Mucosa of stomach (tissue), 1 donor: ENCODE results near the gene GGNBP2.
"Not testable (repeated sequence)": the region's sequence is repeated elsewhere in the genome, so short reads cannot be mapped to it uniquely, and the experiment has no call there.

ENCODE experiments used
- H3K27me3 ChIP-seq: one replicate; pipeline ENCODE4 v1.7.0; 2013; ENCODE audit warnings: mild to moderate bottlenecking, low read length; ENCODE audit not compliant: control insufficient read depth, insufficient read depth
- H3K36me3 ChIP-seq: one replicate; pipeline ENCODE4 v1.7.0; 2013; ENCODE audit warnings: low read length; ENCODE audit not compliant: control insufficient read depth, insufficient read depth
- H3K4me1 ChIP-seq: one replicate; pipeline ENCODE4 v1.7.0; 2013; ENCODE audit warnings: mild to moderate bottlenecking, low read length; ENCODE audit not compliant: control insufficient read depth, insufficient read depth
- H3K4me3 ChIP-seq: one replicate; pipeline ENCODE4 v1.7.0; 2013; ENCODE audit warnings: low read length
- H3K9ac ChIP-seq: one replicate; pipeline ENCODE4 v1.7.0; 2013; ENCODE audit warnings: mild to moderate bottlenecking, low read length, moderate library complexity
- H3K9me3 ChIP-seq: one replicate; pipeline ENCODE4 v1.7.0; 2013; ENCODE audit warnings: mild to moderate bottlenecking, low read length, moderate library complexity; ENCODE audit not compliant: control insufficient read depth
- donor health status: Pancreatic carcinoma.

The GGNBP2 gene

GRCh38 chr17:36506249-36506826 is 38.4 kb upstream of the GGNBP2 start:
- peaks cover 24% of the 10 kb centered on the region for H3K36me3 ChIP-seq
- H3K27me3 ChIP-seq: no peaks in the 10 kb centered on the region
- no peaks in the 10 kb centered on the region for H3K9me3 ChIP-seq
- no peak overlapping the region for H3K4me3 ChIP-seq
- no peak overlapping the region for H3K9ac ChIP-seq
- H3K4me1 ChIP-seq: no peaks in the 10 kb centered on the region

- Histone ChIP-seq H3K9me3 (no peaks in the 10 kb centered on the region), H3K36me3 (peaks cover 24% of the 10 kb centered on the region)
Observed at GRCh38 chr17:36506831-36507230, 37.9 kb upstream of the GGNBP2 start.

GRCh38 chr17:36507266-36507665 is 37.5 kb upstream of the GGNBP2 start:
- H3K36me3 ChIP-seq: peaks cover 24% of the 10 kb centered on the region
- no peaks in the 10 kb centered on the region for H3K27me3 ChIP-seq
- H3K9ac ChIP-seq: no peak overlapping the region
- H3K4me3 ChIP-seq: no peak overlapping the region
- no peaks in the 10 kb centered on the region for H3K4me1 ChIP-seq
- no peaks in the 10 kb centered on the region for H3K9me3 ChIP-seq

More at GRCh38 chr17:36506831-36507230, 37.9 kb upstream of the GGNBP2 start:
- H3K4me1 ChIP-seq: no peaks in the 10 kb centered on the region
- no peak overlapping the region for H3K9ac ChIP-seq
- H3K27me3 ChIP-seq: no peaks in the 10 kb centered on the region
- H3K4me3 ChIP-seq: no peak overlapping the region

GRCh38 chr17:36508439-36508838 is 36.3 kb upstream of the GGNBP2 start:
- H3K9ac ChIP-seq, H3K27me3 ChIP-seq, H3K4me3 ChIP-seq, H3K4me1 ChIP-seq, H3K9me3 ChIP-seq: not testable (repeated sequence)
- H3K36me3 ChIP-seq: peaks cover 18% of the 10 kb centered on the region

- H3K27me3 ChIP-seq: no peaks in the 10 kb centered on the region
Observed at GRCh38 chr17:36509272-36509985, 35.3 kb upstream of the GGNBP2 start.

GRCh38 chr17:36510636-36511035 is 34.1 kb upstream of the GGNBP2 start:
- Histone ChIP-seq H3K27me3 (no peaks in the 10 kb centered on the region), H3K9me3 (no peaks in the 10 kb centered on the region), H3K36me3 (peaks cover 11% of the 10 kb centered on the region), H3K9ac (no peak overlapping the region), H3K4me3 (no peak overlapping the region), H3K4me1 (no peaks in the 10 kb centered on the region)

More at GRCh38 chr17:36509272-36509985, 35.3 kb upstream of the GGNBP2 start:
- no peaks in the 10 kb centered on the region for H3K4me1 ChIP-seq
- peaks cover 11% of the 10 kb centered on the region for H3K36me3 ChIP-seq
- H3K4me3 ChIP-seq: no peak overlapping the region
- no peaks in the 10 kb centered on the region for H3K9me3 ChIP-seq
- no peak overlapping the region for H3K9ac ChIP-seq

GRCh38 chr17:36511216-36511615 is 33.5 kb upstream of the GGNBP2 start:
- H3K27me3 ChIP-seq: no peaks in the 10 kb centered on the region
- no peaks in the 10 kb centered on the region for H3K9me3 ChIP-seq
- H3K36me3 ChIP-seq: peaks cover 11% of the 10 kb centered on the region
- H3K9ac ChIP-seq: no peak overlapping the region
- H3K4me1 ChIP-seq: no peaks in the 10 kb centered on the region
- H3K4me3 ChIP-seq: no peak overlapping the region

GRCh38 chr17:36512641-36513040 is 32.1 kb upstream of the GGNBP2 start:
- no peaks in the 10 kb centered on the region for H3K9me3 ChIP-seq
- H3K36me3 ChIP-seq: peaks cover 11% of the 10 kb centered on the region
- H3K9ac ChIP-seq: no peak overlapping the region
- no peaks in the 10 kb centered on the region for H3K4me1 ChIP-seq
- H3K4me3 ChIP-seq: no peak overlapping the region
- no peaks in the 10 kb centered on the region for H3K27me3 ChIP-seq

GRCh38 chr17:36514856-36515255 is 29.9 kb upstream of the GGNBP2 start:
- no peaks in the 10 kb centered on the region for H3K4me1 ChIP-seq
- H3K36me3 ChIP-seq: peaks cover 6% of the 10 kb centered on the region
- no peaks in the 10 kb centered on the region for H3K9me3 ChIP-seq
- no peaks in the 10 kb centered on the region for H3K27me3 ChIP-seq
- H3K4me3 ChIP-seq: no peak overlapping the region
- H3K9ac ChIP-seq: no peak overlapping the region

GRCh38 chr17:36515837-36516236 is 28.9 kb upstream of the GGNBP2 start:
- H3K4me1 ChIP-seq: no peaks in the 10 kb centered on the region
- H3K9ac ChIP-seq: no peak overlapping the region
- H3K4me3 ChIP-seq: no peak overlapping the region
- H3K36me3 ChIP-seq: peaks cover 6% of the 10 kb centered on the region
- no peaks in the 10 kb centered on the region for H3K27me3 ChIP-seq
- H3K9me3 ChIP-seq: no peaks in the 10 kb centered on the region

GRCh38 chr17:36523113-36523512 is 21.6 kb upstream of the GGNBP2 start:
- Histone ChIP-seq H3K27me3 (no peaks in the 10 kb centered on the region), H3K4me1 (no peaks in the 10 kb centered on the region), H3K9ac (no peak overlapping the region), H3K9me3 (no peaks in the 10 kb centered on the region), H3K36me3 (peaks cover 6% of the 10 kb centered on the region), H3K4me3 (no peak overlapping the region)

GRCh38 chr17:36524428-36524876 is 20.3 kb upstream of the GGNBP2 start:
- Histone ChIP-seq H3K36me3 (peaks cover 6% of the 10 kb centered on the region), H3K9ac (no peak overlapping the region), H3K4me1 (no peaks in the 10 kb centered on the region), H3K4me3 (no peak overlapping the region), H3K27me3 (no peaks in the 10 kb centered on the region), H3K9me3 (no peaks in the 10 kb centered on the region)
